Activated naive CD8-positive, alpha-beta T cell treated with anti-CD3 and anti-CD28 coated beads, Interleukin-2, amount 50 U/mL, for 24 hours (primary cell): ENCODE results near the gene DUSP5.

Source experiments
- ATAC-seq: fragments of 150-1000 bp; cut with Tn5 transposase; one replicate; pipeline ENCODE4 v1.10.0; 2021
- DNase-seq: peaks from one replicate; pipeline ENCODE4 v3.0.0; 2021
- H3K27ac Mint-ChIP-seq: one replicate; pipeline ENCODE4 v1.8.0; 2021; ENCODE audit warnings: mild to moderate bottlenecking, mixed read lengths
- H3K27me3 Mint-ChIP-seq: one replicate; pipeline ENCODE4 v1.8.0; 2021; ENCODE audit warnings: mixed read lengths
- H3K36me3 Mint-ChIP-seq: one replicate; pipeline ENCODE4 v1.8.0; 2021; ENCODE audit warnings: low read depth, mixed read lengths
- H3K4me1 Mint-ChIP-seq: one replicate; pipeline ENCODE4 v1.8.0; 2021; ENCODE audit warnings: mixed read lengths
- H3K4me3 Mint-ChIP-seq: one replicate; pipeline ENCODE4 v1.8.0; 2021; ENCODE audit warnings: mild to moderate bottlenecking, moderate library complexity, mixed read lengths
- H3K9me3 Mint-ChIP-seq: one replicate; pipeline ENCODE4 v1.8.0; 2021; ENCODE audit warnings: mixed read lengths

The DUSP5 gene

DNA sequence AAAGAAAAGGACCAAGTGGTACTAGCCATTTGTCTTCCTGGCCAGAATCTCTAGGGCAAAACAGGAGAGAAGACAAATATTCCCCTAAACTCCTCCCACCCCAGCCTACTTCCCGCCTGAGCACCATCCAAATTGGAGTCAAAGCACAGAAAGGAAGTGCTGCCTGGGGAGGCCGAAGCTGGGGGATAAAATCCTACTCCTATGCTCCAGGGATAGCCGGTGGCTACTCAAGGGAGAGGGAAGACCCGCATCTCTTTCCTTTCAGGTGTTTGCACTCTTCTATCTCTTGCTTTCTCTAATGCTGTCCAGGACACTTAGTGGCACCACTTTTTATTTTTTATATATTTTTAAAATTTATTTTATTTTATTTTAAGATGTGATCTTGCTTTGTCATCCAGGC lies 7.1 kb upstream of the DUSP5 start:
- Mint-ChIP-seq H3K9me3 (no peaks in the 10 kb centered on the region), H3K27ac (no peak overlapping the region), H3K4me3 (no peak overlapping the region), H3K36me3 (peaks cover 4% of the 10 kb centered on the region), H3K27me3 (peaks cover 10% of the 10 kb centered on the region), H3K4me1 (peaks cover 31% of the 10 kb centered on the region)
- no peak for DNase-seq
- ATAC-seq, result no peak

DNA sequence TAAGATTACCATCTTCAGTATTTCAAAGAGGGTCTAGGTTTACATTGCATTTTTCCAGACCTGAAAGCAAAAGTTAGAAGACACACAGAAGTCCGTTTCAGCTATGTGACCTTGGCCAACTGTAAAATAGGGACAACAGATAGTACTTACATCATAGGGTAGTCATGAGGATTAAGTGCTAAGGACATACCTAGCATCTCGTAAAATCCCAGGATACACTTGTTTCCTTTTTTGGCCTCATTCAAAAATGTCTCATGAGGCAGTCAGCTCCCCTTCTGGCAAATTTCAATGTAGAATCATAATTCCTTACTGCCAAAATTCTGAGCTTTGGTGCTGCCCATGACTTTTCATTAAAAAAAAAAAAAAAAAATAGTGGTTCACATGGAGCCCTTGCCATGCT lies 6.4 kb upstream of the DUSP5 start:
- Mint-ChIP-seq H3K27me3 (peaks cover 10% of the 10 kb centered on the region), H3K27ac (no peak overlapping the region), H3K36me3 (peaks cover 10% of the 10 kb centered on the region), H3K4me3 (no peak overlapping the region), H3K4me1 (peaks cover 38% of the 10 kb centered on the region), H3K9me3 (no peaks in the 10 kb centered on the region)
- no peak for ATAC-seq
- DNase-seq, result no peak

DNA sequence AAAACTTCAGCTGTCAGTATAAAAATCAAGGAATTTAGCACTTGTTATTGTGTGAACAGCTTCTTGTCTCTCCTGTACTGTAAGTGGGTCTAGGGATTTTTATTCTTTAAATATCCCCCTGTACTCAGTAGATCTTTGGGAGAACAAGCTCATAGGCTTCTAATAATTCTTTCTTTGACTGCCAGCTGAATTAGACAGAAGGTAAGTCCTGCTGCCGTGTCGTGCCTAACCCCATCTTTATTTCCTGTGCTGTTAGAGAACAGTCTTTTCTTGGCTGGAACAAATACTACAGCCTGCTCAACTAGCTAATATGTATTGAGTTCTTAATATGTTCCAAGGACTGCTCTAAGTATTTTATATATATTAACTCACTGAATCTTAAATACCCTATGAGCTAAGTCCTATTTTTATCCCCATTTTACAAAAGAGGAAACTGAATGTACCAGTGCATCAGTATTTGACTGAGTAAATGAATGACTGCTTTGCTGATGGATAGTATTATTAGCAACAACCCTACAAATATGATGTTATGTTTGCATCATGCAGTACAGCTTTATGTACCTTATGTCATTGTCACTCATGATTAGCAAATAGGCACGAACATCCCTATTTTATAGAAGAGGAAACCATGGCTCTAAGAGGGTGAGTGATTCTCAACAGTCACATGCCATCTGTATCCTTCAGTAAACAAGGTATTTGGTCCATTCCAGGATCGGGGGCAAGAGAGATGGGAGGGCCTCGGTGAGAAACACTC lies 5.5 kb upstream of the DUSP5 start:
- ATAC-seq (no peak), DNase-seq (no peak)
- Mint-ChIP-seq H3K27ac (no peak overlapping the region), H3K27me3 (peaks cover 10% of the 10 kb centered on the region), H3K9me3 (no peaks in the 10 kb centered on the region), H3K36me3 (peaks cover 10% of the 10 kb centered on the region), H3K4me3 (no peak overlapping the region), H3K4me1 (peaks cover 44% of the 10 kb centered on the region)

DNA sequence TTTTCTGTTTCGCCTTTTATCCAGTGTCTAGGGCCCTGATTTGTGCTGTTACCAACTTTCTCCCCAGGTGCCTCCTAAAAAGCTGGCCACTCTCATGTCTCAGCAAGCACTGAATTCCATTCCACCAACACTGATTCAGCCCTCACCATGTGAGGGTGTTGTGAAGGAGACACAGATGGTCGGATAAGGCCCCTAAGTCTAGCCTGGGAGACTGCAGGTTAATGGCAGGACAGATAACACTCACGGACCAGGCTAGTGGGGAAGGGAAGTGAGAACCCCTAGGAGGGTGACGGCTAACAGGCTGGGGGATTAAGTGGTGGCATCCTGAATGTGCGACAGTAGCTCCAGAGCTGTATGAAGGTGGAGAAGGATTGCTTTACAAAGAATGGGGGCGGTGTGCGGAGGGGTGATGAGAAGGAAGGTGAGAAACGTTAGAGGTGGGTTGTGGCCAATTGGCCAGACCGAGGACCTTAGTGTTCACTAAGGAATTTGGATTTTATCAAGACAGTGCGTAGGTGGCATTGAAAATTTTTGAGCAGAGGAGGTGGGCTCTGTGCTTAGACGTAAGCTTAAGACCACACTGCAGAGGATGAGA lies 3.8 kb upstream of the DUSP5 start:
- Mint-ChIP-seq H3K4me1 (peaks cover 28% of the 10 kb centered on the region), H3K9me3 (no peaks in the 10 kb centered on the region), H3K4me3 (no peak overlapping the region), H3K27me3 (peaks cover 10% of the 10 kb centered on the region), H3K27ac (no peak overlapping the region), H3K36me3 (peaks cover 13% of the 10 kb centered on the region)
- no peak for ATAC-seq
- DNase-seq, result no peak

DNA sequence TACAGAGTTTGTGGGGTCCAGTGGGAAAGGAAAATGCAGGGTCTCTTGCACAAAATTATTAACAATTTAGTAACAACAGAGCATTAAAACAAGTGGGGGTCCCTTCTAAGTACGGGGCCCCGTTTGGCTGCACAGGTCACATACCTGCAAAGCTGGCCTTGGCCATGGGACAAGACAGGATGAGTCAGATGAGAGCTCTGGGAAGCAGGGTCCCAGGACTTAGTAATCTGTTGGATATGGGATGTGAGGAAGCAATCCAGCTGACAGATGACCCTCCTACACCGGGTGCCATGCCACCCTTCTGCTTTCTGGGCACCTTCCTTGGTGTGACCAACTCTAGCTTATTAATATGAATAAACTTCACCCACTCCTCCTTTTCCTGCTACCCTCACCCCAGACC lies 3.2 kb upstream of the DUSP5 start:
- peaks cover 19% of the 10 kb centered on the region for H3K36me3 Mint-ChIP-seq
- DNase-seq (no peak), ATAC-seq (no peak)
- no peak overlapping the region for H3K4me3 Mint-ChIP-seq
- no peak overlapping the region for H3K27ac Mint-ChIP-seq
- H3K27me3 Mint-ChIP-seq, result peaks cover 5% of the 10 kb centered on the region
- H3K9me3 Mint-ChIP-seq, result no peaks in the 10 kb centered on the region
- peaks cover 27% of the 10 kb centered on the region for H3K4me1 Mint-ChIP-seq

DNA sequence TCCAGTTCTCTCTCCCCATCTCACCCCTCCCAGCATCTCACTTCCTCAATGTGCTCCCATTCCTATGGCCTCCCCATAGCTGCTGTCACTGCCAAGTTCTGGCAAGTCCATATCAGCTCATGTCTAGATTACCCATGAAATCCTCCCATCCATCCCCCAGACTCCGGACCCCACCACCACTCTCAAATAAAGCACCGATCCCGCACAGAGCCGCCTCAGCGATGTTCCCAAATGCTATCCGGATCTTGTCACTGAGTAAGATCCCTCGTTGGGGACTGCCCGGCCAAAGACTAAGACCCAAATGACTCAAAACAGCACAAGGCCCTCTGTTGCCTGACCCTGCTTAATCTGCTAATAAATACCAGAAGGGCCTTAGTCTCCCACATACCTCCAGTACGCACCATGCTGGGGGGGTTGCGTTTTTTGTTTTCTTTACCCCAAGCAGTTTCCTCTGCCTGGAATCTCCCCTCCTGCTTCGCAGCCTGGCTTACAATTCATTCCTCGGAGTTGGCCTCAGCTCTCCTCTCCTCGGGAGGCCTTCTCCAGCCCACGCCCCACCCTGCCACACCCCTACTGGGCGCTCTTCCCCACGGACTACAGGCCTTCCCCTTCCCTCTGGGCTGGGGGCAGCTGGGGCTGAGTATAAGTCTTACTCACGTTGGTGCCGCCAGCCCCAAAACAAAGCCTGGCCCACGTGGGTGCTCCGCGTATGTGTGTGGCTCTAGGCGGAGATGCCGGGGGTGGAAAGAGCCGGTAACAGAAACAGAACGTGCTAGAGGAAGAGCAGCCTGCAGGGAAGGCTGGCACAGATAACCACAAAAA lies 1.8 kb upstream of the DUSP5 start:
- H3K36me3 Mint-ChIP-seq, result peaks cover 33% of the 10 kb centered on the region
- peak overlapping the region; percentile 88 for H3K27ac Mint-ChIP-seq
- H3K4me1 Mint-ChIP-seq, result peaks cover 41% of the 10 kb centered on the region
- H3K27me3 Mint-ChIP-seq, result peaks cover 1% of the 10 kb centered on the region
- DNase-seq (peak; percentile 70), ATAC-seq (peak; percentile 53)
- peak overlapping the region; percentile 91 for H3K4me3 Mint-ChIP-seq
- no peaks in the 10 kb centered on the region for H3K9me3 Mint-ChIP-seq

DNA sequence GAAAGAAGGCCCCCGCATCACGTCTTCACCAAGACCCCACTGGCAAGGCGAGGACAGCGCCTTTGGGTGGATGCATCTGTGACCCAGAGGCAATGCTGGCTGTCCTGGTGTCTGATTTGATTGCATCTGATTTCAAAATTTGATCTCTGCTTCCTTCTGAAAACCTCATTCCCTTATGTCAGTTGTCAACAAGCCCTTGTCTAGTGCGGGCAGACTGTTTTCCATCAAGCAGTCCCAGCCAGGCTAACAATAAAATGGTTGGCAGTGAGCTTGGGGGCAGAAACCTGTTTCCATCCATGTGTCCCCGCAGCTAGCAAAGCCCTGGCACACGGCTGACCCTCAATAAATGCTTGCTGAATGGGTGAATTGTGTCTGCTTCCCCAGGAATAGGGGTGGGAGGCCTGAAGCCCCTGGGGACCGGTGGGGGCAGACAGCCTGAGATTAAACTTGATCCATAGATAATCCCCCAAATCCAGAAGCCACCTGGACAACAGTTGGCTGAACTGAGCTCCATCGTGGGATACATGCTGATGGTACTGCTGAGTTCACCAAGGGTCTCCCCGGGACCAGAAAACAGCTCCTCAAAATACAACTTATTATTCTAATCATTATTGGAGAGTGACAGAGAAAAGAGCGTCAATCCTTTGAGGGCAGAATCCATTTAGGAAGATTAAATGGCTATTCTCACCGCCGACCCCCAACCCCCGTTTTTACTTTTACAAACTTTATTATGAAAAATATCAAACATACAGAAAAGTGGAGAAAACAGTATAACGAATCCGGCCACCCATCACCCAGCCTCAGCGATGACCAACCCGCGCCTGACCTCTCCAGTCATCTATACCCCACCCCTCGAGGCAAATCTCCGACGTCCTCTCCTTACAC lies 912 bp upstream of the DUSP5 start:
- H3K4me3 Mint-ChIP-seq, result peak overlapping the region; percentile 91
- peak overlapping the region; percentile 88 for H3K27ac Mint-ChIP-seq
- H3K4me1 Mint-ChIP-seq, result peaks cover 49% of the 10 kb centered on the region
- no peak for DNase-seq
- no peak for ATAC-seq
- H3K9me3 Mint-ChIP-seq, result no peaks in the 10 kb centered on the region
- H3K36me3 Mint-ChIP-seq, result peaks cover 37% of the 10 kb centered on the region
- H3K27me3 Mint-ChIP-seq, result no peaks in the 10 kb centered on the region

DNA sequence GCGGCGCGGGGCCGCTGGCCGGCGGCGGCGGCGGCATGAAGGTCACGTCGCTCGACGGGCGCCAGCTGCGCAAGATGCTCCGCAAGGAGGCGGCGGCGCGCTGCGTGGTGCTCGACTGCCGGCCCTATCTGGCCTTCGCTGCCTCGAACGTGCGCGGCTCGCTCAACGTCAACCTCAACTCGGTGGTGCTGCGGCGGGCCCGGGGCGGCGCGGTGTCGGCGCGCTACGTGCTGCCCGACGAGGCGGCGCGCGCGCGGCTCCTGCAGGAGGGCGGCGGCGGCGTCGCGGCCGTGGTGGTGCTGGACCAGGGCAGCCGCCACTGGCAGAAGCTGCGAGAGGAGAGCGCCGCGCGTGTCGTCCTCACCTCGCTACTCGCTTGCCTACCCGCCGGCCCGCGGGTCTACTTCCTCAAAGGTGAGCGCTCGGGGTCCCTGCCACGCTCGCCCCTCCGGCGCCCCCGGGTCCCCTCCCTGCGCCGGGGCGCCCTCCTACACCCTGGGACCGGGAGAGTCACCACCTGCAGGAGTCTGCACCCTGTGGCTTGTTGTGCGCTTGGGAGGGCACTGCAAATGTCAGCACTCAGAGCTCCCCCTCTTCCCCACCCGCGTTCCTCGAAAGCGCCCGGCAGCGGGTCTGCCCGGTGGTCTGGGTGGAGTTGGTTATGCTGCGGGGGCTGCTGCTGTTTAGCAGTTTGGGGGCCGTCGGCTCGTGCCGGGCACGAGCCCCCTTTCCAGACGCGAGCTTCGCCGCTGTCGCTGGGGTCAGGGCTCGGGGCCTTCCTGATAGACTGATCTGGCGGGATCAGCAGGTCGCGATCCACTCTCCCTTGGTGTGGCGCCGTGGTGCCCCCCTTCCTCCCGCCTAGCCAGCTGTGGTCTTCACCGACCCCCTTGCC lies 627 bp downstream of the DUSP5 start:
- H3K4me1 Mint-ChIP-seq, result peaks cover 62% of the 10 kb centered on the region
- peak; percentile 68 for DNase-seq

DNA sequence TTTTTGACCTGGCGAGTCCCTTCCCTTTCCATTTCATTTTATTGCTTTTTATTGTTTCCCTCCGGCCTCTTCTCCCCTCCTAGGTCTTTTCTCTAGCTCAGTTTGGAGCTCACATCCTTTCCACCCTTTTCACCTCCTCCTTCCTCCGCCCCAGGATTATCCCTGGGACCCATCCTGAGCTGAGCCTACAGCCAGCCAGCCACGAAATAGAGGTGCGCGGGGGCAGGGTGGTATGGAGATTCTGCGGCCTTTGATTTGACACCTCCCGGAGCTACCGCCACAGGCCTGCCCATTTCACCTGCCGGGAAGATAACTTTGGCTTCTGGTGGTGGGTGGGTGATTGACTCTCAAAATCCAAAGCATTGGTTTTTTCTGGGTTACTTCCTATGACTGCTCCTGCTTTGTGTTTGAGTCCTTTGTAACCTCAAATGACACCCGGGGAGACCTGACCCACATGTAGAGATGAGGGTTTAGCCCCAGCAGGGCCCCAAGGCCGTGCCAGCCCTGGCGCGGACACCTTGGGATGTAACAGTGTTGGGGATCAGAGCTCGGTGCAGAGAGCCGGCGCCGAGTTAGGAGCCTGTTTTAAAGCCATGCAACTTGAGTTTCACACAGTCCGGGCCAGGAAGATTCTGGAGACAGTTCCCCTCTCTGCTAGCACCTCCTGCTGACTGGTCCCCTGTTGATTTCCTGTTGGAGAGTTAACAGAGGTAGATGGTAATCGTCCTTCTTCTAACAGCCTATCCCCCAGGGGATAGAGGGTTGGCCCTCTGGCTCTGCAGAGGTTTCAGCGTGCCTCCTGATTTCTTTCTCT lies 1.5 kb downstream of the DUSP5 start:
- Mint-ChIP-seq H3K4me1 (peaks cover 69% of the 10 kb centered on the region), H3K27me3 (no peaks in the 10 kb centered on the region), H3K4me3 (peak overlapping the region; percentile 97), H3K27ac (peak overlapping the region; percentile 88), H3K9me3 (no peaks in the 10 kb centered on the region), H3K36me3 (peaks cover 53% of the 10 kb centered on the region)
- no peak for ATAC-seq
- peak; percentile 44 for DNase-seq

More for the DNA sequence above, 627 bp downstream of the DUSP5 start:
- Mint-ChIP-seq H3K27me3 (no peaks in the 10 kb centered on the region), H3K9me3 (no peaks in the 10 kb centered on the region), H3K4me3 (peak overlapping the region; percentile 97), H3K36me3 (peaks cover 46% of the 10 kb centered on the region), H3K27ac (peak overlapping the region; percentile 88)
- peak; percentile 30 for ATAC-seq

DNA sequence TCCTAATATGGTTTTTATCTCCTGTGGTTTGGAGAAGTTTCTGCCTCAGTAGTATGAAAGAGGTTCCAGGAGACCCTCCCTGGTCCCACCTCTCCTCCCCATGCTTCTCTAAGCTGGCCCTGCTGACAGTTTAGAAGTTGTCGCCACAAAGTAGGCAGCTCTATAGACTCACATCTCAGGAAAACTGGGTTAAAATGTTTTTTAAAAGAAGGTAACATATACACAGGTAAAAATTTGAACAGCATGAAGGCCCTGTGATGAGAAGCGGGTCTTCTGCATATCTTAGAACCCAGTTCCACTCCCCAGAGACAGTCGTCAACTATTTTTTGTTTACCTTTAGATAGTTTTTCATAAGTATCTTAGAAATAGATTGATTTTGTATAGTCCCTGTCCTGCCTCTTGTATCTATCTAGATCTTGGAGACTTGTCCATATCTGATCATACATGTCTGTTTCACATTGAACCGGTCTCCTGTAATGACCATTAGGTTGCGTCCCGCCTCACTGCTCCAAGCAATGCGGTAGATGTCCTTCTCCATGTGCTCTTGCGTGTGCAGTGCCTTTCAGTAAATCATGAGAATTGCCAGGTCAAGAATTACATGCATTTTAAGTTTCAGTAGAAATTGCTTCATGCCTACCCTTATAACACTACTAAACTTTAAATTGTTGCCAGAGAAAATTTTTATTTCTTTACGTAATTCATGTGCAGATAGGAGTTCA lies 2.2 kb downstream of the DUSP5 start:
- H3K27me3 Mint-ChIP-seq, result no peaks in the 10 kb centered on the region
- peaks cover 76% of the 10 kb centered on the region for H3K4me1 Mint-ChIP-seq
- no peak for ATAC-seq

DNA sequence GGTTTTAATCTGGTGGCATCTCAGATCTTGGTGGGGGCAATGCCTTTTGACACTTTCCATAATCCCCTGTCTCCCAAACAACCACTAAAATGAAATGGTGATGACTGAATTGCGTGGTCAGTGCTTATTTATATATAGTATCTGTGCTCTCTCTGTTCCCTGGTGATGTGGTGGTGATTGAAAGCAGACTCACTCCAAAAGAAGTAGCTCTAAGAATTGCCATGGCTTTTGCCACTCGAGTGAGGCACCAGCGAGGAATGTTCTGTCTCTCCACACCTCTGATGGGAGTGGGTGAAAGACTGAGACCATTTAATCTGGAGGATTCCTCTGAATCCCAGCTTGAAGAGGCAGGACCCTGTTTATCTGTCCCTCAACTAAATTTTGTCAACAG lies 2.8 kb downstream of the DUSP5 start:
- H3K4me1 Mint-ChIP-seq, result peaks cover 81% of the 10 kb centered on the region
- ATAC-seq, result no peak
- H3K36me3 Mint-ChIP-seq, result peaks cover 66% of the 10 kb centered on the region
- no peak for DNase-seq
- H3K4me3 Mint-ChIP-seq, result peak overlapping the region; percentile 97
- H3K27ac Mint-ChIP-seq, result peak overlapping the region; percentile 88
- H3K9me3 Mint-ChIP-seq, result no peaks in the 10 kb centered on the region
- H3K27me3 Mint-ChIP-seq, result no peaks in the 10 kb centered on the region

More for the DNA sequence above, 2.2 kb downstream of the DUSP5 start:
- Mint-ChIP-seq H3K4me3 (peak overlapping the region; percentile 97), H3K36me3 (peaks cover 61% of the 10 kb centered on the region), H3K9me3 (no peaks in the 10 kb centered on the region), H3K27ac (peak overlapping the region; percentile 88)
- DNase-seq, result no peak

DNA sequence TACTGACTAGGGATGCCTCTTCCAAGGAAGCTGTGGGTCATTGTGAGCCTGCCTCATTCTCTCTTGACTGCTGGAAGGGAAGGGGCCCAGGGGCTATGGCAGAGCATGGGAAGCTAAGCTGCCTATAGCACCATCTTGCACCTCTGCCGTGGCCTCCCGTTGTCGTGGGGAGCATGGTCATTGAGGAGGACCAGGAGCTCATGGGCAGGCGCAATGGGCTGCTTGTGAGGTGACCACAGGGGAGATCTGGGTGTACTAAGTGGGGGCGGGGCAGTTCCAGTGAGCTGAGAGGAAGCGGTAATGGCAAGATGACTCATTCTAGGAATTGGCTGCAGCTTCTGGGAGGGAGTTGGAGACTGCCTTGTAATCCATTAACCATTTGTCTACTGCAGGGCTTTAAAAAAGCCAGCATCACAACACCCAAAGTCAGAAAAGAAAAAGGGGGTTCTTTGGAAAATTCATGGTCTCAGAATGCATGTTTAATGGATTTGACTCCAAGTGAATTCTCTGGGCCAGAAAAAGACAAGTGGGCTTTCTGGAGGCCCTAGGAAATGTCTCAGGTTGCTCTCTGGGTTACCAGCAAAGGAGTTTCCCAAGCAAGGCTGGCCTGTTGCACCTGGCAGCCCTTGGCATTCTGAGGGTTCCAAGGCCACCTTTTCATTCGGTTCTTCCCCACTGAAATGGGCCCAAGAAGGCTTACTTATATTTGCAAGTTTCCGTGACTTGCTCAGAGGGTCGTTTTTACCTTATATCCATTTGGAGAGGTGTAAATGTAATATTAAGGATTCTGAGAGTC lies 3.6 kb downstream of the DUSP5 start:
- peak; percentile 70 for DNase-seq
- Mint-ChIP-seq H3K4me1 (peaks cover 81% of the 10 kb centered on the region), H3K27me3 (no peaks in the 10 kb centered on the region), H3K9me3 (no peaks in the 10 kb centered on the region), H3K4me3 (peak overlapping the region; percentile 97), H3K27ac (peak overlapping the region; percentile 89), H3K36me3 (peaks cover 68% of the 10 kb centered on the region)
- no peak for ATAC-seq
